GM13977 (cell line): ENCODE results near the gene MYO10.

Experiments used
- DNase-seq: peaks from one replicate; pipeline ENCODE4 v3.0.0; 2012; ENCODE audit warnings: low spot score
- CTCF ChIP-seq: IDR thresholded peaks from 2 replicates; pipeline ENCODE4 v1.5.1; 2012; ENCODE audit warnings: mild to moderate bottlenecking, control low read depth; ENCODE audit not compliant: insufficient read depth; ENCODE audit errors: extremely low read depth, missing control alignments
- in situ Hi-C: fragments of 300-500 bp; cut with MboI; formaldehyde crosslinking; loops from one replicate; pipeline ENCODE4 v1.12.0; 2022; ENCODE audit warnings: low sequenced_read_pairs, low pct_unique_long_range_greater_than_20kb, mixed read lengths, inconsistent platforms; ENCODE audit not compliant: unreplicated experiment

Gene MYO10

GRCh38 chr5:16712178-16712577, 223.9 kb downstream of the MYO10 start:
- DNase-seq = no peak
- no peak for TF ChIP-seq CTCF
- in situ Hi-C loops = no loop called here

GRCh38 chr5:16709691-16710433, 226.2 kb downstream of the MYO10 start:
- DNase-seq = no peak
- in situ Hi-C loops = no loop called here
- no peak for TF ChIP-seq CTCF

GRCh38 chr5:16707869-16708192, 228.3 kb downstream of the MYO10 start:
- DNase-seq = no peak
- in situ Hi-C loops = no loop called here
- no peak for TF ChIP-seq CTCF

GRCh38 chr5:16707168-16707868, 228.8 kb downstream of the MYO10 start:
- DNase-seq = no peak
- TF ChIP-seq CTCF = no peak
- in situ Hi-C loops = no loop called here

- no peak for TF ChIP-seq CTCF
- DNase-seq = no peak
- in situ Hi-C loops = no loop called here
Measured at GRCh38 chr5:16704945-16705344, 231.1 kb downstream of the MYO10 start.

- in situ Hi-C loops = no loop called here
- no peak for DNase-seq
- TF ChIP-seq CTCF = no peak
Measured at GRCh38 chr5:16702964-16703363, 233.1 kb downstream of the MYO10 start.
